Spleen (tissue), 11 donors: ENCODE measurements around the gene SPG11. TPM values are rescaled to one million over a fixed set of nuclear protein-coding genes. Genes with fewer than 3 reads are reported as not detected.
"Not testable (repeated sequence)": the region's sequence is repeated elsewhere in the genome, so short reads cannot be mapped to it uniquely, and the experiment has no call there.

Experiments
- DNase-seq: peaks from one replicate; pipeline ENCODE4 v3.0.0-alpha.2; 2020
- H3K27ac ChIP-seq, 8 donors: fragments of 200-600 bp; sonication (generic) in 7 of 8; 1 replicate in 4 of 8; 2 replicates in 4 of 8; pipeline versions ENCODE4 v1.5.0 to v1.8.0; 2016 to 2021; ENCODE audit warnings: inconsistent platforms in 4 of 8, mild to moderate bottlenecking in 4 of 8, moderate library complexity in 1 of 8
- H3K27me3 ChIP-seq, 7 donors: fragments of 200-600 bp; sonication (generic) in 6 of 7; replicated peaks in 1 of 7; 1 replicate in 4 of 7; 2 replicates in 3 of 7; pipeline versions ENCODE4 v1.5.0 to v1.8.0; 2016 to 2021; ENCODE audit warnings: inconsistent platforms in 3 of 7, mild to moderate bottlenecking in 1 of 7
- H3K36me3 ChIP-seq, 6 donors: fragments of 200-600 bp; sonication (generic) in 5 of 6; 1 replicate in 4 of 6; 2 replicates in 2 of 6; pipeline versions ENCODE4 v1.5.0 to v1.8.0; 2016 to 2021; ENCODE audit warnings: inconsistent platforms in 2 of 6
- H3K4me1 ChIP-seq, 6 donors: fragments of 200-600 bp; sonication (generic) in 5 of 6; 1 replicate in 3 of 6; 2 replicates in 3 of 6; pipeline versions ENCODE4 v1.5.0 to v1.8.0; 2016 to 2021; ENCODE audit warnings: inconsistent platforms in 3 of 6
- H3K4me3 ChIP-seq, 8 donors: fragments of 200-600 bp; sonication (generic) in 7 of 8; 1 replicate in 4 of 8; 2 replicates in 4 of 8; pipeline versions ENCODE4 v1.5.0 to v1.8.0; 2016 to 2021; ENCODE audit warnings: inconsistent platforms in 4 of 8, mild to moderate bottlenecking in 4 of 8, moderate library complexity in 2 of 8
- H3K9me3 ChIP-seq, 8 donors: fragments of 200-600 bp; sonication (generic) in 7 of 8; 1 replicate in 4 of 8; 2 replicates in 4 of 8; pipeline versions ENCODE4 v1.5.0 to v1.8.0; 2016 to 2021; ENCODE audit warnings: inconsistent platforms in 4 of 8
- CTCF ChIP-seq, 11 experiments: fragments of 200-600 bp in 7 of 11; fragments of 450-650 bp in 4 of 11; sonication (generic) in 4 of 11; IDR thresholded peaks in 8 of 11; conservative IDR thresholded peaks in 3 of 11; 1 replicate in 7 of 11; 2 replicates in 4 of 11; pipeline versions ENCODE4 v1.4.0 to v1.8.0; 2016 to 2021; ENCODE audit warnings: antibody characterized with exemption in 11 of 11, inconsistent platforms in 4 of 11, mild to moderate bottlenecking in 1 of 11
- POLR2A ChIP-seq, 3 donors: fragments of 450-650 bp; IDR thresholded peaks; one replicate each; pipeline ENCODE4 v1.5.1; 2017; ENCODE audit warnings: antibody characterized with exemption in 3 of 3, mild to moderate bottlenecking in 1 of 3
- POLR2AphosphoS5 ChIP-seq, 3 donors: sonication (generic); formaldehyde crosslinking; IDR thresholded peaks; one replicate each; pipeline ENCODE4 v1.5.1; 2017; ENCODE audit warnings: antibody characterized with exemption in 3 of 3
- WGBS, 5 donors: extraction: QIAGEN DNeasy Blood & Tissue Kit in 3 of 5; methylation state at CpG; one replicate each; pipeline versions ENCODE4 v1.1.5 to v1.1.7; 2013 to 2018; 5-methylcytosine and 5-hydroxymethylcytosine counted together
- intact Hi-C: fragments of 100-400 bp; cut with DNase I; formaldehyde crosslinking; loops from one replicate; pipeline ENCODE4 v1.15.0; 2023; ENCODE audit warnings: low total_unique reads
- polyA plus RNA-seq, 3 donors: library from polyadenylated mRNA; stranded (reverse); fragments of 200-250 nt; gene quantifications; one replicate each; pipeline ENCODE4 v1.2.1, GENCODE V29; 2013
- total RNA-seq, 7 donors: library from RNA; depleted of rRNA in 3 of 7; stranded (reverse); fragments of >200 nt in 3 of 7; fragmentation: NEBNext Ultra II Directional in 4 of 7; extraction: Animal tissue kit (Norgen Biotek cat#: 25700) in 4 of 7; gene quantifications; one replicate each; pipeline versions ENCODE4 v1.1.0 to v1.2.1, GENCODE V29; 2016 to 2021
- donor health status: healthy with polysubstance abuse.
- donor health status: DM: no; HTN: no; CAD: no; lungs with moderate emphysema.
- donor health status: DM: no; HTN: no; CAD: no.
- donor health status: Bipolar disorder and iron deficiency.
- donor health status: healthy.
- donor health status: DM: no; HTN: no; CAD: no.
- donor health status: DM: yes; HTN: yes; CAD: no.

SPG11 gene
- total and polyA plus RNA-seq, 10 donors, result 37.4 to 218 (median 143) TPM

DNA sequence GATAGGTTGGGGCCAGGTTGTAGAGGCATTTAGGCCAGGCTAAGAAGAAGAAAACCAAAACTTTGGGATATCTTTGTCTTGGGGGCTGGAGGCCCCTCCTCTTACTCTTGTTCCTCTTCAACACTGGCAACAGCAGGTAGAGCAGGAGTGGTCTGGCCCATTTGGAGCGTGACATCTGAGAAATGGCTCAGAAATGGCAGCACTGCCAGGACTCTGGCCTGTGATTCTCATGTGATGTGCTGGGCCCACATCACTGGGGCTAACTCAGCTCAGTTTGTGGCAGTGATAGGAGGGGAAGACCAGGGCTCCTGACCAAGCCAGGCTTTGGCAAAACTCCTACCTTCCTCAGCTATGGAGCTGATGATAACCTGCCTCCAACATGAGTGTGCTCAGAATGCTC, 29.2 kb upstream of the SPG11 start:
- Histone ChIP-seq H3K4me3 (no peak overlapping the region), H3K9me3 (peaks cover 0 to 15% (median 3%) of the 10 kb centered on the region in 8 donors), H3K4me1 (peaks cover 0 to 19% (median 2%) of the 10 kb centered on the region in 6 donors), H3K27ac (no peak overlapping the region), H3K27me3 (no peaks in the 10 kb centered on the region), H3K36me3 (no peaks in the 10 kb centered on the region)
- DNase-seq, result no peak
- WGBS, 5 donors, result 89 to 100% (median 95%) methylated on average over 1 of the region's 1 CpG
- intact Hi-C loops, result no loop called here
- TF ChIP-seq POLR2AphosphoS5 (IDR thresholded peaks at IDR 0.05) (no peak), CTCF (IDR thresholded peaks at IDR 0.05 in 8 of 11, conservative IDR thresholded peaks at IDR 0.05 in 3 of 11) (no peak), POLR2A (IDR thresholded peaks at IDR 0.05) (no peak)

GRCh38 chr15:44690245-44690644, 26.8 kb upstream of the SPG11 start:
- H3K27me3 ChIP-seq, H3K4me3 ChIP-seq, intact Hi-C loops, H3K36me3 ChIP-seq, H3K27ac ChIP-seq, DNase-seq: not testable (repeated sequence)
- Histone ChIP-seq H3K4me1 (peaks cover 0 to 13% (median 2%) of the 10 kb centered on the region in 6 donors), H3K9me3 (peaks cover 0 to 33% (median 3%) of the 10 kb centered on the region in 8 donors)
- WGBS, 5 donors, result 4 to 20% (median 12%) methylated on average over 1 of the region's 1 CpG

DNA sequence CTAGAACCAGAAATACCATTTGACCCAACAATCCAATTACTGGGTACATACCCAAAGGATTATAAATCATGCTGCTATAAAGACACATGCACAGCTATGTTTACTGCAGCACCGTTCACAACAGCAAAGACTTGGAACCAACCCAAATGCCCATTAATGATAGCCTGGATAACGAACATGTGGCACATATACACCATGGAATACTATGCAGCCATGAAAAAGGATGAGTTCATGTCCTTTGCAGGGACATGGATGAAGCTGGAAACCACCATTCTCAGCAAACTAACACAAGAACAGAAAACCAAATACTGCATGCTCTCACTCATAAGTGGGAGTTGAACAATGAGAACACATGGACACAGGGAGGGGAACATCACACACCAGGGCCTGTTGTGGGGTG, 25.9 kb upstream of the SPG11 start:
- H3K27me3 ChIP-seq, intact Hi-C loops, H3K4me3 ChIP-seq, H3K36me3 ChIP-seq, DNase-seq, H3K27ac ChIP-seq: not testable (repeated sequence)
- peaks cover 0 to 15% (median 3%) of the 10 kb centered on the region in 6 donors for H3K4me1 ChIP-seq
- peaks cover 0 to 42% (median 3%) of the 10 kb centered on the region in 8 donors for H3K9me3 ChIP-seq
- WGBS, 5 donors, result 85 to 94% (median 90%) methylated on average over 2 of the region's 2 CpGs

DNA sequence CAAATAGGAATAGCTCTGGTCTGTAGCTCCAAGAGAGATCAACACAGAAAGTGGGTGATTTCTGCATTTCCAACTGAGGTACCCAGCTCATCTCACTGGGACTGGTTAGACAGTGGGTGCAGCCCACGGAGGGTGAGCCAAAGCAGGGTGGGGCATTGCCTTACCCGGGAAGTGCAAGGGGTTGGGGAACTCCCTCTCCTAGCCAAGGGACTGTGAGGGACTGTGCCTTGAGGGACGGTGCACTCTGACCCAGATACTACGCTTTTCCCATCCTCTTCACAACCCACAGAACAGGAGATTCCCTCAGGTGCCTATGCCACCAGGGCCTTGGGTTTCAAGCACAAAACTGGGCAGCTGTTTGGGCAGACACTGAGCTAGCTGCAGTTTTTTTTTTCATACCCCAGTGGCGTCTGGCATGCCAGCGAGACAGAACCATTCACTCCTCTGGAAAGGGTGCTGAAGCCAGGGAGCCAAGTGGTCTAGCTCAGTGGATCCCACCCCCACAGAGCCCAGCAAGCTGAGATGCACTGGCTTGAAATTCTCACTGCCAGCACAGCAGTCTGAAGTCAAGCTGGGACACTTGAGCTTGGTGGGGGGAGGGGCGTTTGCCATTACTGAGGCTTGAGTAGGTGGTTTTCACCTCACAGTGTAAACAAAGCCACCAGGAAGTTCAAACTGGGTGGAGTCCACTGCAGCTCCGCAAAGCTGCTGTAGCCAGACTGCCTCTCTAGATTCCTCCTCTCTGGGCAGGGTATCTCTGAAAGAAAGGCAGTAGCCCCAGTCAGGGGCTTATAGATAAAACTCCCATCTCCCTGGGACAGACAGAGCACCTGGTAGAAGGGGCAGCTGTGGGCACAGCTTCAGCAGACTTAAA, 19.6 kb upstream of the SPG11 start:
- peak; percentile 93 for DNase-seq
- H3K27me3 ChIP-seq, intact Hi-C loops, H3K36me3 ChIP-seq: not testable (repeated sequence)
- Histone ChIP-seq H3K4me3 (peak overlapping the region in 1 of 8 donors; percentile 50), H3K4me1 (peaks cover 15 to 64% (median 33%) of the 10 kb centered on the region in 6 donors), H3K27ac (peak overlapping the region; percentile 66 to 93 (median 82)), H3K9me3 (peaks cover 0 to 34% (median 2%) of the 10 kb centered on the region in 8 donors)
- TF ChIP-seq POLR2AphosphoS5 (IDR thresholded peaks at IDR 0.05), result peak in 2 of 3 donors; percentile 26 to 52
- WGBS, 5 donors, result 24 to 35% (median 31%) methylated on average over 4 to 8 of the region's 8 CpGs

DNA sequence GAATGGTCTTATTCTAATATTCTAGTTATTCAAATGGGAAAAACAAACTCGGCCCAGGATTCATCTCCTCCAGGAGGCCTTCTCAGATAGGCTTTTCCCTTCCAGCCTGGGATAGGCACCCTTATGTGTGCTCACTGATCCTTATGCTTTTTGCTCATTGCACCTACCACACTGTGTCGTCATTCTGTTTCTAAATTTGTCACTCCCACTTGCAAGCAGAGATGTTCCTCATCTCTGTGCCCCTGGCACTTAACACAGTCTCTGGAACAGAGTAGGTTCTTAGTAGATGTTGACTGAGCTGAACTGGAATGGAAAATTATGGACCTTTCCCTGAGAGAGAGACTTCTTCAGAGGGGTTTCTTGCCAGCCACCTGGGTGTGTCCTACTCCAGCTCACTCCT, 18.7 kb upstream of the SPG11 start:
- Histone ChIP-seq H3K27me3 (no peaks in the 10 kb centered on the region), H3K4me1 (peaks cover 15 to 72% (median 42%) of the 10 kb centered on the region in 6 donors), H3K4me3 (no peak overlapping the region), H3K36me3 (no peaks in the 10 kb centered on the region), H3K9me3 (peaks cover 0 to 27% (median 0%) of the 10 kb centered on the region in 8 donors), H3K27ac (peak overlapping the region in 6 of 8 donors; percentile 79 to 93 (median 84))
- intact Hi-C loops, result no loop called here
- TF ChIP-seq POLR2AphosphoS5 (IDR thresholded peaks at IDR 0.05) (no peak), POLR2A (IDR thresholded peaks at IDR 0.05) (no peak), CTCF (IDR thresholded peaks at IDR 0.05 in 8 of 11, conservative IDR thresholded peaks at IDR 0.05 in 3 of 11) (no peak)
- DNase-seq, result no peak
- 62 to 79% (median 69%) methylated on average over 2 of the region's 2 CpGs for WGBS, 5 donors
